ENCODE measurements around the gene TAF15.

TAF15 gene

DNA sequence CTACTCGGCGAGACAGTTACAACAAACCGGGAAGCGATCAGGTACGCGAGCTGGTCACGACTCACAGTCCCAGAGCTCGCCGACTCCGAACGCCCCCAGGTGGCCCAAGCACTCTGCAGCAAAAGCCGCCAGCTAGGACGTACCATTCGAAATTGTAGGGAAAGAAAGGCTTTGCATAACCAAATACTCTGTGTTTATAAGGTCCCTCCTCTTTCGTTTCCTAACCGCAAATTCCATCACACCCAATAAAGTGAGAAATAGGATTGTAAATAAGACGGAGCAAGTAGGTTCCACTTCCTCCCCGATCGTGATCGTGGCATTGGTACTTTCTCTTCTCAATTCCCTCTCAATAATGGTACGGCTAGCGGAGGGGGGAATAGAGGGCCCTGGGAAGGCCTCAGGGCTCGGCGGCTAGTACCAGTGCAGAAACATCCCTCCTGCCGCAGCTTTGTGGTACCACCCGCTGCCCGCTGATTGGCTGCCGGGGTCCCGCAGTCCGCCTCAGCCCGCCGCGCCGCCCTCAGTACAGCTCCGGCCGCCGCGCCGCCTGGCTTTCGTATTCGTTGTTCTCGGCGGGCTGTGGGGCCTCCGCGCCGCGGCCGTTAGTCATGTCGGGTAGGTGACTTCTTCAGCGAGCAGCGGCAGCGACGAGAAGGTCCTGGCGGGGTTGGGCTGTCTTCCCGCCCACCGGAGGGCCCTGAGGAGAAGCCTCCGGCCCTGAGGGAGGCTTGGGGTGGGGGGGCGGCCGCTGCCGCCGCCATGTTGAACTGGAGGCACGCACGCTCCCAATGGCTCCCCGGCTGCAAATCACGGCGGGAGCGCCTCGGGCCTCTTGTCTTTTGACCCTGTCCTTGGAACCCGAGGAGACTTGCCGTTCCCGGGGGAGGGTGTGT, at the start of gene TAF15:
TSS of gene TAF15 (plus strand) at position 523 of the 893 bp plus-strand sequence. CDS start at position 609, 86 bp downstream.
- DNase-seq: peak; percentile 95

DNA sequence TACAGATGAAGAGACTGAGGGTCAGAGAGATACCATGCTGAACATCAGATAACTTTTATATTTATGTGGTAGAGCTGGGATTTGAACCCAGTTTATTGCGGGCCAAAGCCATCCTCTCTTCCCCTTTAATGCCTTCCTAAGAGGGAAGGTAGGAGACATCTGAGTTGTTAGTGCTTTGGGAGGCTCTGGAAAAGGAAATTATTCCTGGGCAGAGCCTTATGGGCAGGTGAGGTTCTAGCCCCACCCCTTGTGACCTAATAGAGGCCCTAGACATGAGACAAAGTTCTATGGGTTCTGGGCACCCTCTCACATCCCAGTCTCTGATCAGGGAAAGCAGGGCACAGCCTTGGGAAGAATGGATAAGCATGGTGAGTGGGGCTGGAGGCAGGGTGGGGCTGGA, 48.7 kb upstream of the TAF15 start, which contains the start of gene C17orf50:
TSS of gene C17orf50 (plus strand) at position 301 of the 400 bp plus-strand sequence. CDS start at position 356, 55 bp downstream.
- DNase-seq: no peak

DNA sequence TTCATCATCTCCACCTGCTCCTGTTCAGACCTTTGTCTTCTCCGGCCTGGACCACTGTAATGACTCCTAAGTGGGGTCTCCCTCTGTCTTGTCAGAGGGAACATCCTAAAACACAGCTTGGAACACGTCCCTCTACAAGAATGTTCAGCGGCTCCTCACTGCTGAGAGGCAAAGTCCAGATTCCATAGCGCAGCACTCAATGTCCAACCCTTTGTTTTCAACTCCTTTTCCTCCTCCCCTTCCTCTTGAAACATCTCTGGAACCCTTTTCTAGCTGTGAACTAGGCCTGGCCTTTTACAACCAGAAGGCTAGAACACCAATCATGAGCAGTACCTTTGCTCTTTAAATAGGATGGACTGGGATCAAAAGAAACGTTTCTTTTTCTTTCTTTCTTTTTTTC, 47.7 kb upstream of the TAF15 start:
- no peak for DNase-seq

DNA sequence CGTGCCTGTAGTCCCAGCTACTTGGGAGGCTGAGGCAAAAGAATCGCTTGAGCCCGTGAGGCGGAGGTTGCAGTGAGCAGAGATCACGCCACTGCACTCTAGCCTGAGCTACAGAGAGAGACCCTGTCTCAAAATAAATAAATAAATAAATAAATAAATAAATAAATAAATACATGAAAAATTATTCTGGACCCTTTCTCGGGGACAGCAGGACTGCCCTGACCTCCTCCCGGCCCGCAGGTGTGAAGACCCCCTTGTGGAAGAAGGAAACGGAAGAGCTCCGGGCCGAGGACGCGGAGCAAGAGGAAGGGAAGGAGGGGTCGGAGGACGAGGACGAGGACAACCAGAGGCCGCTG, 45.5 kb upstream of the TAF15 start:
- DNase-seq: no peak

DNA sequence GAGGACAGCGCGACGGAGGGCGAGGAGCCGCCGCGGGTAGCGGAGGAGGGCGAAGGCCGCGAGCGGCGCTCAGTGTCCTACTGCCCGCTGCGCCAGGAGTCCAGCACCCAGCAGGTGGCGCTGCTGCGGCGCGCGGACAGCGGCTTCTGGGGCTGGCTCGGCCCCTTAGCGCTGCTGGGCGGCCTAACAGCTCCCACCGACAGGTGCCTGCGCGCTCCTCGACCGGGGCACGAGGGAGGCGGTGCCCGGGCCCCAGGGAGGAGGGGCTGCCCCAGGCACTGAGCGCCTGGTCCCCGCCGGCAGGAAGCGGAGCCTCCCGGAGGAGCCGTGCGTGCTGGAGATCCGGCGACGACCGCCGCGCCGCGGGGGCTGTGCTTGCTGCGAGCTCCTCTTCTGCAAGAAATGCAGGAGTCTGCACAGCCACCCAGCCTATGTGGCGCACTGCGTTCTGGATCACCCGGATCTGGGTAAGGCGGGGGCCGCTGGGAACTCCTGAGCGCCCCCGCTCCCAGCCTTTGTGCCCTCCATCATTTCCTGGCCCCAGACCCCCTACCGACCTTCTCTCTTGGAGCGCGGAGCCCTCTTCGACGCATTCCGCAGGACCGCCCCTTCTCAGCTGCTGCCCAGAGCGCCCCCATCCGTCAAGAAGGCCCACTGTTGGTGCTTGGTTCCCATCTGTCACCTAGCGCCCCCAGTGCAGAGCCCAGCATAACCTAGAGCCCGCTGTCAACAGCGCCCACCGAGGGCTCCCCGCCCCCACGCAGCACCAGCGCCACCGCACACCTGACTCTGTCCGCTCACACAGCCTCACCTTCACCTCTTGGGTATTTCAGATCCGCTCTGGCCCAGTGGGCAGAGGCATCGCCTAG, 44.9 kb upstream of the TAF15 start:
- DNase-seq: peak; percentile 91

DNA sequence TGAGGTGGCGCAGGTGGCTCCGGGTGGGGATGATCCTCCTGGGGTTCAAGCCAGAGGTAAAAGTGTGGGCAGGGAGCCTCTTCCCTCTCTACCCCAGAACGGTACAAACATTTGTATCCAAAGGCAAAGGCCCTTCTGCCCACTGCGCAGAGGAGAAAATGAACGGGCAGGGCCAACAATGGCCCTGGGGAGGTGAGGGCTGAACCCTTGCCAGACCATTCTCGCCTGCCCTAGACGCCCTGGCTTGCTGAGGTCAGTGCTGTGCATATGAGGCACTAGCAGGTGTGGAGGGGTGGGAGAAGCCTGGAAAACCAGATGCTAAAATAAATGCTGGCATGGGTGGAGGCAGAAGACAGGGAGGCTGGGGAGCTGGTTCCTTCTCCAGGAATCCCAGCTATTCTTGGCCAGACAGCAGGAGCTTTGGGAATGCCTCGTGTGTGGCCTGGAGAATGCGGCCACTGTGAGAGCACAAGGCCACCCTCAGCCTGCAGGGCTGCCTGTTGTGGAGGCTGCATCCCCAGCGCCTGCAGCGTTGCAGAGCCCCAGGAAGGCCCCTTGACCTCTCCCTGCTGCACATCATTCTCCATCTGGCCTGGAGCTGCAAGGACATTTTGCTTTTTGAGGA, 44.1 kb upstream of the TAF15 start:
- DNase-seq: no peak

DNA sequence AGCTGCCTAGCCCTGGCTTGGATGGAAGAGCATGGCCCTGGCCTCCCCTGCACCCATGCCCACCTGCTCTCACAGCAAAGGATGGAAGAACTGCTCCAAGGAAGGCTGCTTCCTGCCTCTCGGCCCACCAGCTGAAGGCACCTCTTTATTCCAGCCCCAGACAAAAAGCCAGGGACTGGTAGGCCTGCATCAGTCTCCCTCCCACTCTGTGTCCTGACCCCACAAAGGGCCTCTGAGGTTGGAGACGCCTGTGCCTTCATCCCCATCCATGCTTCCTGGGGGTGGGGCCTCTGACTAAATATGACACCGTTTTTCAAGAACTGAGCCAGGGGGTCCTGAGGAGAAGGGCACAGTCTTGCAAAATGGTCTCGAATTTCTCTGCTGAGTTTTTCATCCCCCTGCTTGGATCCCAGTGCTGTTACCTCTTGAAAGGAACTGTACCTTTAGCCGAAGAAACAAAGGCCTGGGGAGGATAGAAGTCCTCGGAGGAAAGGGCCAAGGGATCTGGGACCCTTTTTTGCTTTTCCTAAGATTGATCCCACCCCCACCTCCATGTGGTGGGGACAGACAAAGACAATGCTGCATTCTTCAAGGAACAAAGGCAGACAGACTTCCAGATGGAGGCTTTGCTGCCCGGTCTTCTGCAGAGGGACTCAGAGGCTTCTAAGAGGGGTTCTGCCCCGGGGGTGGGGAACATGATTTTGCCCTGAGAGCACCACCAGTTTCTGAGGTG, 43.4 kb upstream of the TAF15 start:
- DNase-seq: no peak

DNA sequence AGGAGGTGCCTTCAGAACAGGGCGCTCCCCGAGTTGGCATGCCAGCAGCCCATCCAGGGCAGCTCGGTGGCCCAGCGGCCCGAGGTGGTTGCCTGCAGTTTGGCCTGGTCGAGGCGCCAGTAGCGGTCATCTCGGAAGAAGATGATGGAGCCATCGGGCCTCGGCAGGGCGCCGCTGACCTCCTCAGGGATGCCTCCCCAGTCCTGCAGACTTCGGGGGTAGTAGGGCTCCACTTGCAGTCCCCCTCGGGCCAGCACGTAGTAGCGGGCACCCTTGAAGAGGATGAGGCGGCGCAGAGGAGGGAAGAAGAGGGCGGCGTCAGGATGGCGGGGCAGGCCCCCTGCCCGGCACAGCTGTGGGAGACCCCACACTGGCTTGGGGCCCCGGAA, 42.8 kb upstream of the TAF15 start:
- no peak for DNase-seq

DNA sequence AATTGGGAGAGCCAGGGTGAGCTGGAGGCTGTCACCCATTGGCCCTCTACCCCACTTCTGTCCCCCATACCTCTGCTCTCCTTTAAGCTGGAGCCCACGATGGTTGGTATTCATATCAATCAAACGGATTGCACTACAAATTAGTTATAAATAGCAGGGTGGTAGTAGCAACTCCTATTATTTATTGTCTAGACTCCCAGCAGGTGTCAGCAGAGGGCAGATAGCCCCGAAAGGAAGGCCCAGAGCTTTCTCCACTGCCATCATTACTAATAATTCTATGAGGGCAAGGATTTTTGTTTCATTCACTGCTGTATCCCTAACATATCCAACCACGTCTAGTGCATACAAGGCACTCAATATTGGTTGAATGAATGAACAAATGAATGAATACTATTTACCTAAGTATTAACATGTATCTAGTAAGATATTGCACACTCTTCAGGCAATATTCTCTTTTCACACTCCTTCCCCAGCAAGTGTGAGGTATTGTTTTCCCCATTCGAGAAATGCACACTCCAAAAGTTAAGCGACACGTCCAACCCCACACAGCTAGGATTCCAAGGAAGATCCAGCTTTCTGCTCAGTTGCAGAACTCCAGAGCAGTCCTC, 42.3 kb upstream of the TAF15 start:
- no peak for DNase-seq

DNA sequence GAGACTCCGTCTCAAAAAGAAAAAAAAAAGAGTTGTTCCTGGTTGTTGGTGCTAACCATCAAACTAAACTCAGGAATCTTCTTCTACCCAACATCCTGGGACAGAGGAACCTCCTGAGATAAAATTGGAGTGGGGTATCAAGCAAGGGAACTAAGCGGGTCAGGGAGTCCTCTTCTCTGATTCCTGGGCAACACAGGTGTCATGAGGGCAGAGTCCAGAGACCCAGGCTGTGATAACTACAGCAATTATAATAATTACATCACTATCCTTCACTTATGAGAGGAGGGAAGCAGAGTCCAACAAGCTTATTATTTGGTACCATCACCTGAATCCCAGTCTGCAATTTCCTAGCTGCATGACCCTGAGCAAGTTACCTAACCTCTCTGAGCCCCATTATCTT, 40.5 kb upstream of the TAF15 start:
- no peak for DNase-seq

DNA sequence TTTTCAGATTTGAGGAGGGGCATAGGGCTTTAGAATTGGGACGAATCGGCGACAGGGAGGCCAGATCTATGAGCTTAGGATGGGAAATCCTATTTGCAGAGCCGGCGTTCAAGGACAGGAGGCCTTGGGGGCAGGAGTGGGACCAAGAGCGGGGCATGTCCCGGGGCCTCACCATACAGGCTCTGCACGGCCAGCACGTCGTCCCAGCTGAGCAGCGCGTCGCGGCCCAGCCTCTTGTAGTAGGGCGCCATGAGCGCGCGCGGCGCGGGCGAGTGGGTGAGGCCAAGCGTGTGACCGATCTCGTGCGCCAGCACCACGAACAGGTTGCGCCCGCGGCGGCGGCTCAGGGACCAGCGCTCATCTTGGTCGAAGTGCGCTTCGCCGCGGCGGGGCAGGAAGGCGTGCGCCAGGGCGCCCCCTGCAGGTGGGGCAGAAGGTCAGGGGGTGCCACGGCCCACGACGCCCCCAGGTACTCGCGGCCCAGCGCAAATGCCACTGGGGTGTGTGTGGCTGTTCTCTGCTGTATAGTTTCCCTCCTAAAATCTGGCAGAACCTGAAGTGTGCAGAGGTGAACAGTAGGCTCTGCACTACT, 39.3 kb upstream of the TAF15 start:
- no peak for DNase-seq

DNA sequence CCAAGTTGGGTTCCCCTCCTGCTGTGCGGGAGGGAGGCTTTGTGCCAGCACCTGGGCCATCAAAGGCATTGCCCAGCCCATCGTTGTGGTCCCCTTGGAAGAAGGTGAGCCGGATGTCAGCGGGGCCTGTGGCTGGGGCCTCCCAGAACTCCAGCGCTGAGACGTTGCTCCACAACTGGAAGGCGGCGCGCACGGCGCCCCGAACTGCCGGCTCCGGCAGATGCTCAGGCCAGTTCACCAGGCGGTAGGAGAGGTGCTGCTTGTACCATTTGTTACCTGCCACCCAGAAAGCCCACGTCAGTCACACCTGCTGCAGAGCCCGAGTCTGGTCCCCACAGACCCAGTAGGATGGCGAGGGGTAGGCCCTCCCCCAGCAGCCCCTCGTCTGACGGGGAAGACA, 36.2 kb upstream of the TAF15 start:
- DNase-seq: no peak

DNA sequence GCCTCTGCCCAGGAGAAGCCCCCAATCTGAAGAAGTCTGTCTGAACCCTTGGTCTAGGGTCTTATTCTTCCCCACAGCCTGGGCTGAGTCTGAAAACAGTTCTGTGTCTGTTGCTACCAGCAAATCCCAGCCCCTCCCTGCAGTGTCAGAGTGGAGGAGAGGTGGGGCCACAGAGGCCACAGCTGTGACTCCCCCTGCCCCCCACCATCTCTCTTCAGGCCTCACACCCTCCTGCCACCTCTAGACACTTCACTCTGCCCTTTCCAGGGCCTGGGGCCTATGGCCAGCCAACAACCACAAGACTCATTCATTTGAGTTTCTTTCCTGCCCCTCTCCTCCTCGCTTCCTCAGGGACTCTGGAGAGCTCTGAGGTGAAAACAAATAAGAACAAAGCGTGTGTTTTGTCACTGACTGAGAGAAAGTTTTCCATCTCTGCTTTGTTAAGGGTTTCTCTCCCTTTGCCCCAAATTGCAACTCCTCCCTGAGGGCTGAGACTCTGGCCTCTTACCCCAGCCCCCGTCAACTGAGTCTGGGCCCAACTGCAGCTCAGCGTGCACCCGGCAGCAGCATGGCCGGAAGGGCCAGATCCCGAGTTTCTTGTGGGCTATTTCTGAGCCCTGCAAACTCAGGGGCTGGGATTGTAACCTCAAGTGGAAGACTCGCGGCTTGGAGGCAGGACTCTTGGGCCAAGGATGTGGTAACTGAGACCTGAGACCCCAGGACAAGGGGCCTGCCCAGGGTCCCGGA, 35.4 kb upstream of the TAF15 start:
- DNase-seq: peak; percentile 52

DNA sequence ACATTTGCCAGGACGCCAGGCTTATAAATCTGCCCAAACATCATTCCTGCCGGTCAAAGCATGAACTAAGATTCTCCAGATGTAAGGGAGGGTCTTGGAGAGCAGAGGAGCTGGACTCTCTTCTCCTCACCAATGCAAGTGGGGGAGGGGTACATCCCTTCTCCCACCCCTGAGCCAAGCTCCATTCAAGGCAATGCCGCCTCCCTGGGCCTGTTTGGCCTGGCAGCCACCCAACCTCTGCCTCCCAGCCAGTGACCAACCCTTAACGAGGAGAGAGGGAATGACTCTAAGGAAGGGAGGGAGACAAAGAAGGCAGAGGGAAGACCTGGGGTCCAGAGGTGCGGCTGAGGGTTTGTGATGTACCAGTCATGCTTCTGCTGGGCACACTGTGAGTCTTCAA, 34.8 kb upstream of the TAF15 start:
- peak; percentile 68 for DNase-seq

DNA sequence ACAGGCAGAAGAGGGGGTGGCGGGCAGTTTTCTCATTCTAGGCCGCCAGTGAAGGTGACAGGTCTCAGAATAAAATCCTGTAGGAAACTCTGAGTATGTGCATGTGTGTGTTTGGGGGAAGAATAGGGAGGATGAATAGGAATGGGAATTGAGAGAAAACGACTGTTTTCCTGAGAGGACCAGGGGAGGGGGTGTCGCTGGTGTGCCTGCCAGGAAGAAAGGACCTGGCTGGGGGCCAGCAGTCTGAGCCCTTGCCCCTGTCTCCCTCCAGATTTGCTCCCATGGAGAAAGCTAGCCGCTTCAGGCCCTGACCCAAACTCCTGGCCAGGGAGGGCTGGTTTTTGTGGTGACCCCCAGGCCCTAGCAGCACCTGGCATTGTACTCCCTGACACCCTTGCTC, 34.2 kb upstream of the TAF15 start:
- DNase-seq: no peak

DNA sequence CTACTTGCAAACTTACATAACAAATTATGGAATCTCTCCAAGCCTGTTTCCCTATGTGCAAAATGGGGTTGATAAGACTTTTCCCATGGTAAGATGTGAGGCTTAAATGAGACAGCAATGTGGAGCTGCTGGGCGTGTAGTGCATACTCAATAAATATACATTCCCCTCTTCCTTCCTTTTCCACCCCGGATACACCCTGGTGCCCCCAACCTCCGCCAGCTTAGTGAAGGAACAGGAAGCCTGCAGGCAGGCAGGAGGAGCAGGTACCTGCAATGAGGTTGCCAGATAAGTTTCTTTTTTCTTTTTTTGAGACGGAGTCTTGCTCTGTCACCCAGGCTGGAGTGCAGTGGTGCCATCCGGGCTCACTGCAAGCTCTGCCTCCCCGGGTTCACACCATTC, 33.7 kb upstream of the TAF15 start:
- no peak for DNase-seq

DNA sequence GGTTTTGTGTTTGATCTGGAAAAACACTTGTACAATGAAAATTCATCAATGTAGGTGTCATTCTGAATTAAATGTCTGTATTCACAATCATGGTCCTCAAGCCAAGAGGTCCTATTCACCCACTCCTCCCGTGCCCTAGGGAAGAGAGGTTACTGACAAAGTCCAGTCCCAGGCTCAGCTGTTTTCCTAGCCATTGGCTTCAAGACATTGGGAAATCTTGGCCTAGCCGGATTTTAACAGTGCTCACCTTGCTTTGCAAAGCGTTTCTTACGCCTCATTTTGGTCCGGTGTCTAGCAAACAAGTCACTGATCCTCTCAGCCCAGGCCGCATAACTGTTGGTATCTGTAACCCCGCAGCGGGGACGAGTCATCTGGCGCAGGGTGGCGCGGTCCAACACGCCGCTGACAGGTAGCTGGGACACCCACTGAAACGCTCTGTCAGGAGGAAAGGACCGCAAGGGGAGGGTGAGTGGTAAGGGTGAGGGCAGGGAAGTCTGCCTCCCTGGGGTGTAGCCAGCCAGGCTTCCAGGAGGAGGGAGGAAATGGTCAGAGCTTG, 30.6 kb upstream of the TAF15 start:
- no peak for DNase-seq

DNA sequence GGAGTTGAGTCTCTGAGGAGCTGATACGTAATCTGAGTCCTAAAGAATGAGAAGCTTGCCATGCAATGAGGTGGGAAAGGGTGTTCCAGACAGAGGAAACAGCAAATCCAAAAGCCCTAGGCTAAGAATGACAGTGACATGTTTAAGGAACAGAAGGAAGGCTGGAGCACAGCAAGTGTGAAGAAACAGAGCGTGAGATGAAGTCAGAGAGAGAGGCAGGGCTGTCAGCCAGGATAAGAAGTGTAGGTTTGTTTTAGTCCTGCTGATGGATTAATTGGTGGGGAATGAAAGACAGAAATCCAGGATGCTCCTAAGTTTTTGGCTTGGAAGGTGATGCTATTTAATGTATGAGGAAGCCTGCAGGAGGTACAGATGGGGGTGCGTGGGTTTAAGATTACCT, 28.3 kb upstream of the TAF15 start:
- no peak for DNase-seq

DNA sequence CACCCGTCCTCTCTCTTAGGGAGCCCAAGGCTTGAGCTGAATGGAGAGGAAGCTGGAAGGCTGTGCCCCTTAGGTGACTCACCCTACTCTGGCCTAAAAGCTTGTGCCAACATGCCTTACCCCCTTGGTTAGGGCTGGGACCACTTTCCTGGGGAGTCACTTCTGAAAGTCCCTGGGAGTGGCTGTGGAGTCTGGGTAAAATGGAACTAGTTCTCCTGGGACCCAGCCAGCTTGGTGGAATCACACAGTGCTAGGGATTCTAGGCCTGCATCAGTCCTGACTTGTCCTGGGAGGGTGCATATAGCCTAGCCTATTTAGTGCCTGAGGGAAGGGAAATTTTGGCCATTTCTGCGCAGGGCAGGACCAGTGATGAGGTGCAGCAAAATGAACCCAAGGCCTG, 24.4 kb upstream of the TAF15 start:
- no peak for DNase-seq

DNA sequence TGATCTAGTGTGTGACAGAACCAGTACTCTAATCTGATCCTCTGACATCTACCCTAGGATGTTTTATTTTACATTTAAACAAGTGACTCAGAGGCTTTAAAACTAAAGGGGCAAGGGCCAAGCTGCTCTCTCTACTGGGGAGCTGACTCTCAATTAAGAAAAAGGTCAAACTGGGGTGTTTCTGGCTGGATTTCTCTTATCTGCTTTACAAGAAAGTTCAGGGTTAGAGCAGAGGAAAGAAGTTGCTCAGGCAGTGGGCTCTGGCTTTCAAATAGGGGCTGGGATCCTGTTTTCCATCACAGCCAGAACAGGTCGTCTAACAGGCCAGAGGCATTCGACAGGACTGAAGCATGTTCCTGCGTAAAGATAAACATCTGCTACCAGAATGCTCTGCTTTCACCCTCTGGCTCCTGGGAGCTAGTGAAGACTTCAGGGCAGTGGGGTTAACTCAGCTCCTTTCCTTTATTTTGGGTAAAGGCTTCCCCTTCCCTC, 22.3 kb upstream of the TAF15 start:
- DNase-seq: no peak

Data from right forelimb (tissue), 1 donor.